ENCODE results near the gene RNF212B. TPM values are rescaled to one million over a fixed set of nuclear protein-coding genes. Genes with fewer than 3 reads are reported as not detected.

The RNF212B gene
- total and polyA plus RNA-seq, 2 of the 13 experiments (the other 11 are each of a cell fraction or from before 2014, with no cell fraction given), result 0.05 TPM; not detected in 1

DNA sequence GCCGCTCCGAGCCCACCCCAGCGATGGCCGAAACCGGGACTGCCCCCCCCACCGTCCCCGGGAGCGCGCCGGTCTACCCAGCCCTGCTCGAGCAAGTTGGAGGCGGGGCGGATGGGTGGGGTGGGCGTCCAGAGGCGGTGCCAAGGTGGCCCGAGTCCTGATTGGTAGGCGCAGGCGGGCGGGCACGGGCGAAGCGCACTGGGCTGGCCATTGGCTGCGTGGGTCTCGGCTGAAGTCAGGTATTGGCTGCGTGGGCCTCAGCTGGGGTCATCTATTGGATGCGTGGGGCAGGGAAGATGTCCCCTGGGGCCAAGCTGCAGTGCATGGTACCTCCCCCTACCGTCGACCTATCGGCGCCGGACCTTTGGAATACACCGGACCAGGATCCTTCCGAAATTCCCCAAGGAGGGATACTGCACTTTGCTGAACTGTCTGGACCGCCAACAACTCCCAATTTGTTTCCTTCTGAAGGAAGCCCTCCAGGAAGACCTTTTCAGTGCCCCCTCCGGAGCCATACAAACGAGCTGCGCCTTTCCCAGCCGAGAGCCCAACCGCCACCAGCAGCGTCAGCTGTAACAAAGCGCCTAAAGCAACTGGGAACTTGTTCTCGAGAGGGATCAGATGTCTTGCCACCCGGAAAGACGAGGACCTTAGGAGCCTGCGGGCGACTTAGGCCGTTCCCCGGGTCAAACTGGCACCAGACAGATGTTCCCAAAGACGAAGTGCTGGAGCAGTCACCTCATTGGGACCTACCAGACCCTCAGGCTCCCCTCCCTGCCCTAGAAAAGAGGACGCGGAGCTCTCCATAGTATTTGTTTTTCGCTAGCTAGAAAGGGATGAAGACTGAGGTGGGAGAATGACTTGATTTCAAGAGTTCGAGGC is 48.5 kb downstream of the RNF212B start, which contains the start of gene HOMEZ (continued):
- TF ChIP-seq, protein P1, sequence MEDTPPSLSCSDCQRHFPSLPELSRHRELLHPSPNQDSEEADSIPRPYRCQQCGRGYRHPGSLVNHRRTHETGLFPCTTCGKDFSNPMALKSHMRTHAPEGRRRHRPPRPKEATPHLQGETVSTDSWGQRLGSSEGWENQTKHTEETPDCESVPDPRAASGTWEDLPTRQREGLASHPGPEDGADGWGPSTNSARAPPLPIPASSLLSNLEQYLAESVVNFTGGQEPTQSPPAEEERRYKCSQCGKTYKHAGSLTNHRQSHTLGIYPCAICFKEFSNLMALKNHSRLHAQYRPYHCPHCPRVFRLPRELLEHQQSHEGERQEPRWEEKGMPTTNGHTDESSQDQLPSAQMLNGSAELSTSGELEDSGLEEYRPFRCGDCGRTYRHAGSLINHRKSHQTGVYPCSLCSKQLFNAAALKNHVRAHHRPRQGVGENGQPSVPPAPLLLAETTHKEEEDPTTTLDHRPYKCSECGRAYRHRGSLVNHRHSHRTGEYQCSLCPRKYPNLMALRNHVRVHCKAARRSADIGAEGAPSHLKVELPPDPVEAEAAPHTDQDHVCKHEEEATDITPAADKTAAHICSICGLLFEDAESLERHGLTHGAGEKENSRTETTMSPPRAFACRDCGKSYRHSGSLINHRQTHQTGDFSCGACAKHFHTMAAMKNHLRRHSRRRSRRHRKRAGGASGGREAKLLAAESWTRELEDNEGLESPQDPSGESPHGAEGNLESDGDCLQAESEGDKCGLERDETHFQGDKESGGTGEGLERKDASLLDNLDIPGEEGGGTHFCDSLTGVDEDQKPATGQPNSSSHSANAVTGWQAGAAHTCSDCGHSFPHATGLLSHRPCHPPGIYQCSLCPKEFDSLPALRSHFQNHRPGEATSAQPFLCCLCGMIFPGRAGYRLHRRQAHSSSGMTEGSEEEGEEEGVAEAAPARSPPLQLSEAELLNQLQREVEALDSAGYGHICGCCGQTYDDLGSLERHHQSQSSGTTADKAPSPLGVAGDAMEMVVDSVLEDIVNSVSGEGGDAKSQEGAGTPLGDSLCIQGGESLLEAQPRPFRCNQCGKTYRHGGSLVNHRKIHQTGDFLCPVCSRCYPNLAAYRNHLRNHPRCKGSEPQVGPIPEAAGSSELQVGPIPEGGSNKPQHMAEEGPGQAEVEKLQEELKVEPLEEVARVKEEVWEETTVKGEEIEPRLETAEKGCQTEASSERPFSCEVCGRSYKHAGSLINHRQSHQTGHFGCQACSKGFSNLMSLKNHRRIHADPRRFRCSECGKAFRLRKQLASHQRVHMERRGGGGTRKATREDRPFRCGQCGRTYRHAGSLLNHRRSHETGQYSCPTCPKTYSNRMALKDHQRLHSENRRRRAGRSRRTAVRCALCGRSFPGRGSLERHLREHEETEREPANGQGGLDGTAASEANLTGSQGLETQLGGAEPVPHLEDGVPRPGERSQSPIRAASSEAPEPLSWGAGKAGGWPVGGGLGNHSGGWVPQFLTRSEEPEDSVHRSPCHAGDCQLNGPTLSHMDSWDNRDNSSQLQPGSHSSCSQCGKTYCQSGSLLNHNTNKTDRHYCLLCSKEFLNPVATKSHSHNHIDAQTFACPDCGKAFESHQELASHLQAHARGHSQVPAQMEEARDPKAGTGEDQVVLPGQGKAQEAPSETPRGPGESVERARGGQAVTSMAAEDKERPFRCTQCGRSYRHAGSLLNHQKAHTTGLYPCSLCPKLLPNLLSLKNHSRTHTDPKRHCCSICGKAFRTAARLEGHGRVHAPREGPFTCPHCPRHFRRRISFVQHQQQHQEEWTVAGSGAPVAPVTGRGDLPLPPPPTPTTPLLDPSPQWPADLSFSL (CRISPR knock-in tag; IDR thresholded peaks at IDR 0.05), result no peak
- TF ChIP-seq, protein P2, sequence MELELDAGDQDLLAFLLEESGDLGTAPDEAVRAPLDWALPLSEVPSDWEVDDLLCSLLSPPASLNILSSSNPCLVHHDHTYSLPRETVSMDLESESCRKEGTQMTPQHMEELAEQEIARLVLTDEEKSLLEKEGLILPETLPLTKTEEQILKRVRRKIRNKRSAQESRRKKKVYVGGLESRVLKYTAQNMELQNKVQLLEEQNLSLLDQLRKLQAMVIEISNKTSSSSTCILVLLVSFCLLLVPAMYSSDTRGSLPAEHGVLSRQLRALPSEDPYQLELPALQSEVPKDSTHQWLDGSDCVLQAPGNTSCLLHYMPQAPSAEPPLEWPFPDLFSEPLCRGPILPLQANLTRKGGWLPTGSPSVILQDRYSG (CRISPR knock-in tag; IDR thresholded peaks at IDR 0.05), result peak; percentile 29; the same call in 1 of the 2 replicates
- TF ChIP-seq ZNF343 (CRISPR knock-in tag; IDR thresholded peaks at IDR 0.05) (peak; percentile 89; the same call in 1 of the 2 replicates), ZC3H4 (CRISPR knock-in tag; IDR thresholded peaks at IDR 0.05; ENCODE audit: borderline replicate concordance) (peak; percentile 88; the same call in 1 of the 2 replicates), ASH2L (IDR thresholded peaks at IDR 0.05; ENCODE audit: insufficient read length, low read depth, low read length) (peak; percentile 98), ZNF607 (CRISPR knock-in tag; IDR thresholded peaks at IDR 0.05; ENCODE audit: borderline replicate concordance) (peak; percentile 40), SP5 (CRISPR knock-in tag; IDR thresholded peaks at IDR 0.05; ENCODE audit: borderline replicate concordance, low read depth) (peak; percentile 94), ZNF253 (CRISPR knock-in tag; IDR thresholded peaks at IDR 0.05; ENCODE audit: borderline replicate concordance) (no peak), SAFB2 (CRISPR knock-in tag; IDR thresholded peaks at IDR 0.05; ENCODE audit: borderline replicate concordance, low read depth) (peak; percentile 88), ZNF282 (IDR thresholded peaks at IDR 0.05; ENCODE audit: partially characterized antibody) (no peak), DR1 (CRISPR knock-in tag; IDR thresholded peaks at IDR 0.05) (peak; percentile 89; the same call in 1 of the 2 replicates), HES4 (CRISPR knock-in tag; IDR thresholded peaks at IDR 0.05; ENCODE audit: borderline replicate concordance) (no peak)
- TF ChIP-seq, protein P3, sequence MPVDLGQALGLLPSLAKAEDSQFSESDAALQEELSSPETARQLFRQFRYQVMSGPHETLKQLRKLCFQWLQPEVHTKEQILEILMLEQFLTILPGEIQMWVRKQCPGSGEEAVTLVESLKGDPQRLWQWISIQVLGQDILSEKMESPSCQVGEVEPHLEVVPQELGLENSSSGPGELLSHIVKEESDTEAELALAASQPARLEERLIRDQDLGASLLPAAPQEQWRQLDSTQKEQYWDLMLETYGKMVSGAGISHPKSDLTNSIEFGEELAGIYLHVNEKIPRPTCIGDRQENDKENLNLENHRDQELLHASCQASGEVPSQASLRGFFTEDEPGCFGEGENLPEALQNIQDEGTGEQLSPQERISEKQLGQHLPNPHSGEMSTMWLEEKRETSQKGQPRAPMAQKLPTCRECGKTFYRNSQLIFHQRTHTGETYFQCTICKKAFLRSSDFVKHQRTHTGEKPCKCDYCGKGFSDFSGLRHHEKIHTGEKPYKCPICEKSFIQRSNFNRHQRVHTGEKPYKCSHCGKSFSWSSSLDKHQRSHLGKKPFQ (CRISPR knock-in tag; IDR thresholded peaks at IDR 0.05; ENCODE audit: insufficient replicate concordance), result peak; percentile 51
- TF ChIP-seq, protein P4, sequence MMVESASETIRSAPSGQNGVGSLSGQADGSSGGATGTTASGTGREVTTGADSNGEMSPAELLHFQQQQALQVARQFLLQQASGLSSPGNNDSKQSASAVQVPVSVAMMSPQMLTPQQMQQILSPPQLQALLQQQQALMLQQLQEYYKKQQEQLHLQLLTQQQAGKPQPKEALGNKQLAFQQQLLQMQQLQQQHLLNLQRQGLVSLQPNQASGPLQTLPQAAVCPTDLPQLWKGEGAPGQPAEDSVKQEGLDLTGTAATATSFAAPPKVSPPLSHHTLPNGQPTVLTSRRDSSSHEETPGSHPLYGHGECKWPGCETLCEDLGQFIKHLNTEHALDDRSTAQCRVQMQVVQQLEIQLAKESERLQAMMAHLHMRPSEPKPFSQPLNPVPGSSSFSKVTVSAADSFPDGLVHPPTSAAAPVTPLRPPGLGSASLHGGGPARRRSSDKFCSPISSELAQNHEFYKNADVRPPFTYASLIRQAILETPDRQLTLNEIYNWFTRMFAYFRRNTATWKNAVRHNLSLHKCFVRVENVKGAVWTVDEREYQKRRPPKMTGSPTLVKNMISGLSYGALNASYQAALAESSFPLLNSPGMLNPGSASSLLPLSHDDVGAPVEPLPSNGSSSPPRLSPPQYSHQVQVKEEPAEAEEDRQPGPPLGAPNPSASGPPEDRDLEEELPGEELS (CRISPR knock-in tag; IDR thresholded peaks at IDR 0.05), result peak; percentile 47

All from HepG2 (cell line).